Left lung (tissue), 14 donors: ENCODE results near the gene SLC23A2. TPM values are rescaled to one million over a fixed set of nuclear protein-coding genes. Genes with fewer than 3 reads are reported as not detected.

ENCODE experiments used
- ATAC-seq: fragments of 200-7000 bp; cut with Tn5 transposase; one replicate; pipeline ENCODE4 v1.9.1; 2020; ENCODE audit warnings: moderate library complexity
- DNase-seq, 4 donors: peaks; one replicate each; pipeline ENCODE4 v3.0.0-alpha.2; 2013 to 2020
- H3K27ac ChIP-seq, 2 donors: fragments of 200-600 bp; sonication (generic) in 1 of 2; one replicate each; pipeline versions ENCODE4 v1.5.0 to v1.8.0; 2020 to 2021
- H3K27me3 ChIP-seq, 2 donors: fragments of 200-600 bp; sonication (generic) in 1 of 2; one replicate each; pipeline versions ENCODE4 v1.5.0 to v1.8.0; 2020 to 2021
- H3K36me3 ChIP-seq, 2 donors: fragments of 200-600 bp; sonication (generic) in 1 of 2; one replicate each; pipeline versions ENCODE4 v1.5.0 to v1.8.0; 2020 to 2021
- H3K4me1 ChIP-seq, 2 donors: fragments of 200-600 bp; one replicate each; pipeline ENCODE4 v1.8.0; 2021
- H3K4me3 ChIP-seq, 2 donors: fragments of 200-600 bp; sonication (generic) in 1 of 2; one replicate each; pipeline versions ENCODE4 v1.5.0 to v1.8.0; 2020 to 2021; ENCODE audit warnings: mild to moderate bottlenecking in 1 of 2
- H3K9me3 ChIP-seq, 2 donors: fragments of 200-600 bp; sonication (generic) in 1 of 2; one replicate each; pipeline versions ENCODE4 v1.5.0 to v1.8.0; 2020 to 2021
- intact Hi-C, 2 donors: fragments of 100-400 bp; cut with DNase I; formaldehyde crosslinking; loops; one replicate each; pipeline versions ENCODE4 v1.11.2 to v1.14.2; 2022
- long read RNA-seq, 12 donors: library from polyadenylated mRNA in 2 of 12; unstranded in 2 of 12; transcript quantifications; one replicate each; pipeline ENCODE4 v2.0.0 and lab custom pipeline, GENCODE V29; 2019 to 2026
- polyA plus RNA-seq, 6 donors: library from polyadenylated mRNA; unstranded; fragments of 120-200 nt; gene quantifications; one replicate each; pipeline ENCODE4 v1.2.1, GENCODE V29; 2013; ENCODE audit not compliant: insufficient read length in 6 of 6
- total RNA-seq, 2 donors: library from RNA; stranded (reverse); fragmentation: NEBNext Ultra II Directional; extraction: Animal tissue kit (Norgen Biotek cat#: 25700); gene quantifications; one replicate each; pipeline ENCODE4 v1.2.1, GENCODE V29; 2021
- TF ChIP-seq, protein P1 (sequence below), 2 donors: fragments of 200-600 bp; sonication (generic) in 1 of 2; IDR thresholded peaks; one replicate each; pipeline versions ENCODE4 v1.5.0 to v1.8.0; 2021; ENCODE audit warnings: antibody characterized with exemption in 2 of 2
- donor health status: DM: no; HTN: yes; CAD: no.
- donor health status: DM: no; HTN: no; CAD: no.

SLC23A2 gene
- 10 to 100 TPM; 15.8 to 27.1 TPM for total RNA-seq
- polyA plus RNA-seq: 10 to 100 TPM; 22.4 to 26.9 (median 25.9) TPM
- long read RNA-seq, donor 1: 0 reads
- long read RNA-seq, donor 2, full-length matches to known transcripts: 1 of 1 reads
- long read RNA-seq, donor 2, partial matches to known transcripts: 0 of 1 reads
- long read RNA-seq, donor 2, other reads (novel, unspliced or antisense): 0 of 1 reads
- long read RNA-seq, donor 3, full-length matches to known transcripts: 1 of 1 reads
- long read RNA-seq, donor 3, partial matches to known transcripts: 0 of 1 reads
- long read RNA-seq, donor 3, other reads (novel, unspliced or antisense): 0 of 1 reads
- long read RNA-seq, donor 4, full-length matches to known transcripts: 1 of 6 reads
- long read RNA-seq, donor 4, partial matches to known transcripts: 2 of 6 reads
- long read RNA-seq, donor 4, other reads (novel, unspliced or antisense): 3 of 6 reads
- long read RNA-seq, donor 5, full-length matches to known transcripts: 1 of 1 reads
- long read RNA-seq, donor 5, partial matches to known transcripts: 0 of 1 reads
- long read RNA-seq, donor 5, other reads (novel, unspliced or antisense): 0 of 1 reads
- long read RNA-seq, donor 6: 0 reads
- long read RNA-seq, donor 7, full-length matches to known transcripts: 2 of 2 reads
- long read RNA-seq, donor 7, partial matches to known transcripts: 0 of 2 reads
- long read RNA-seq, donor 7, other reads (novel, unspliced or antisense): 0 of 2 reads
- long read RNA-seq, donor 8: 0 reads
- long read RNA-seq, donor 9: 0 reads
- long read RNA-seq, donor 10, partial matches to known transcripts: 3 of 5 reads
- long read RNA-seq, donor 10, other reads (novel, unspliced or antisense): 2 of 5 reads
- long read RNA-seq, donor 11: 0 reads
- long read RNA-seq, donor 12, full-length matches to known transcripts: 2 of 2 reads
- long read RNA-seq, donor 12, partial matches to known transcripts: 0 of 2 reads
- long read RNA-seq, donor 12, other reads (novel, unspliced or antisense): 0 of 2 reads

DNA sequence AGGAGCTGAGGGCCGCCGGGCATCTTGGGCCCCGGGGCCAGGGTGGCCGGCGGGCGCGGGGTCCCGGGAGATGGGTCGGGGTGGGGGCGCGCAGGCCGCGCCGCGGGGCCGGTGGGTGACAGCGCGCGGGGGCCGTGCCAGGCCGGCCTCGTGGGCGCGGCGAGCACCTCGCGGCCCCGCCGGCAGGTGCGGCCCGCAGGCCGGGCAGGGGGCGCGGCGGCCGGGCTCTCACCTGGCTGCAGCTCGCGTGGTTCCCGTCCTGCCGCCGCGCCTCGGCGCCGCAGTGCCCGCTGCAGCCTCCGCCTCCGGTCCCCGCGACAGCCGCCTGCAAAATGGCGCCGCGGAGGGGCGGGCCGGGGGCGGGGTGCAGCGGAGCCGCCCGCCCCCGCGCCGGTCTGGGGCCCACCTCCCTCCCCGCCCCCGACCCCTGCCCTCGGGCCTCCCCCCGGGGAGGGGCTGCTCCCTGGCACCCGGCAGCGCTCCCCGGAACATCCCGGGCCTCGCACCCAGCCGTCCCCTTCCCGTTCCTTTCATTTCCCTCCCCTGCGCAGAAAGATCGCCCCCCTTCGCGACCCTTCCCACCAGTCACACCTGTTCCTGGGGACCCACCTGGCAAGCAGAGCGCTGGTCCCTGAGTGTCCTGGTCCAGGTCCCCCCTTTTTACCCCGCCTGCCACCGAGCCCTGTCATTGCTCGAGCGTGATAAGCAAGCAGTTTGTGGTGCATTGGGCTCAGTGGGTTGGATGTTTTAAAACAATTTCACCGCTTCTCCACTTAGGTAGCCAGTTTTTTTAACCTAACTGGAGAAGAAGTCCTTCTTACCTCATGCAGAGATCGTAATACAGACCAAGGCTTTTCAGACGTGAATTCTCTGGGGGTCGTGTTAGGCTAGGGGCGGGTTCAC lies at the start of gene SLC23A2:
SLC23A2 (minus strand) TSS at position 337 of the 903 bp plus-strand sequence. CDS start 68,948 bp downstream, outside the sequence.
- Histone ChIP-seq H3K4me3 (peak within 1 kb of the TSS; percentile 75 to 84), H3K27me3 (no peaks in the 10 kb centered on the region), H3K36me3 (no peaks in the 10 kb centered on the region), H3K27ac (peak within 1 kb of the TSS in 1 of 2 donors; percentile 37), H3K9me3 (no peaks in the 10 kb centered on the region), H3K4me1 (peaks cover 6 to 37% of the 10 kb centered on the region in 2 donors)
- DNase-seq (peak in 3 of 4 donors; percentile 42 to 92 (median 51)), ATAC-seq (peak; percentile 86)
- intact Hi-C loops: no loop called here
- TF ChIP-seq, protein P1, sequence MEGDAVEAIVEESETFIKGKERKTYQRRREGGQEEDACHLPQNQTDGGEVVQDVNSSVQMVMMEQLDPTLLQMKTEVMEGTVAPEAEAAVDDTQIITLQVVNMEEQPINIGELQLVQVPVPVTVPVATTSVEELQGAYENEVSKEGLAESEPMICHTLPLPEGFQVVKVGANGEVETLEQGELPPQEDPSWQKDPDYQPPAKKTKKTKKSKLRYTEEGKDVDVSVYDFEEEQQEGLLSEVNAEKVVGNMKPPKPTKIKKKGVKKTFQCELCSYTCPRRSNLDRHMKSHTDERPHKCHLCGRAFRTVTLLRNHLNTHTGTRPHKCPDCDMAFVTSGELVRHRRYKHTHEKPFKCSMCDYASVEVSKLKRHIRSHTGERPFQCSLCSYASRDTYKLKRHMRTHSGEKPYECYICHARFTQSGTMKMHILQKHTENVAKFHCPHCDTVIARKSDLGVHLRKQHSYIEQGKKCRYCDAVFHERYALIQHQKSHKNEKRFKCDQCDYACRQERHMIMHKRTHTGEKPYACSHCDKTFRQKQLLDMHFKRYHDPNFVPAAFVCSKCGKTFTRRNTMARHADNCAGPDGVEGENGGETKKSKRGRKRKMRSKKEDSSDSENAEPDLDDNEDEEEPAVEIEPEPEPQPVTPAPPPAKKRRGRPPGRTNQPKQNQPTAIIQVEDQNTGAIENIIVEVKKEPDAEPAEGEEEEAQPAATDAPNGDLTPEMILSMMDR (IDR thresholded peaks at IDR 0.05): no peak

DNA sequence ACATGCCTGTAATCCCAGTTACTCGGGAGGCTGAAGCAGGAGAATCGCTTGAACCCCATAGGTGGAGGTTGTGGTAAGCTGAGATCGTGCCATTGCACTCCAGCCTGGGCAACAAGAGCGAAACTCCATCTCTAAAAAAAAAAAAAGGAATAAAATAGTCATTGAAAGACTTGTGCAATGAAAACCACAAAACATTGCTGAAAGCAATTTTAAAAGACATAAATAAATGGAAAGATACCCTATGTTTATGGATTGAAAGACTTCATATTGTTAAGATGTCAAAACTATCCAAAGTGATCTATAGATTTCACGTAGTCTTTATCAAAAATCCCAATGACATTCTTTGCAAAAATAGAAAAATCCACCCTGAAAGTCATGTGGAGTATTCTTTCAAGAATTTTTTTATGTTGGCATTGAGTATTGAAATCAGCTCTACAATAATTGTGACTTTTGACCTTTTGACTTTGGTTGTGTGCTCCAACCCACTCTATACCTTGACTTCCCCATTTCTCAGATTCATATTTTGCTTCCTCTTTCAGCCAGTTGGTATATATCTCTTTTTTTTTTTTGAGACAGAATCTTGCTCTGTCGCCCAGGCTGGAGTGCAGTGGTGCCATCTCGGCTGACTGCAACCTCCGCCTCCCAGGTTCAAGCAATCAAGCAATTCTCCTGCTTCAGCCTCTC lies 45.5 kb upstream of the SLC23A2 start:
- peak; percentile 43 for ATAC-seq
- intact Hi-C loops: no loop called here
- H3K4me3 ChIP-seq: no peak overlapping the region

DNA sequence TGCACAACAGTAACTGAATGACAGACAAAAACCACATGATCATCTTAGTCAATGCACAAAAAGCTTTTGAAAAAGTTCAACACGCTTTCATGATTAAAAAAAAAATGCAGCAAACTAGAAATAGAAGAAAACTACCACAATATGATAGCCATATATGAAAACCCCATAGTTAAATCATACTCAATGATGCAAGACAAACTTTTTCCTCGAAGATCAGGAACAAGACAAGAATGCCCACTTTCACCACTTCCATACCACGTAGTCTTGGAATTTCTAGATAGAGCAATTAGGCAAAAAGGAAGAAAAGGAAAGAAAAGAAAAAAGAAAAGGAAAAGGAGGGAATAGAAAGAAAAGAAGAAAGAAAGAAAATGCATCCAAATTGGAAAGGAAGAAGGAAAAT lies 44.6 kb upstream of the SLC23A2 start:
- ATAC-seq (no peak), DNase-seq (no peak)
- TF ChIP-seq, protein P1 (IDR thresholded peaks at IDR 0.05): no peak
- Histone ChIP-seq H3K27me3 (no peaks in the 10 kb centered on the region), H3K36me3 (no peaks in the 10 kb centered on the region), H3K4me1 (peaks cover 0 to 27% of the 10 kb centered on the region in 2 donors), H3K9me3 (no peaks in the 10 kb centered on the region), H3K4me3 (no peak overlapping the region), H3K27ac (no peak overlapping the region)
- intact Hi-C loops: no loop called here

More for the DNA sequence above, 45.5 kb upstream of the SLC23A2 start:
- H3K36me3 ChIP-seq: no peaks in the 10 kb centered on the region
- no peaks in the 10 kb centered on the region for H3K27me3 ChIP-seq
- TF ChIP-seq, protein P1 (IDR thresholded peaks at IDR 0.05): no peak
- no peak for DNase-seq
- peak overlapping the region in 1 of 2 donors; percentile 5 for H3K27ac ChIP-seq
- no peaks in the 10 kb centered on the region for H3K9me3 ChIP-seq
- peaks cover 0 to 27% of the 10 kb centered on the region in 2 donors for H3K4me1 ChIP-seq

DNA sequence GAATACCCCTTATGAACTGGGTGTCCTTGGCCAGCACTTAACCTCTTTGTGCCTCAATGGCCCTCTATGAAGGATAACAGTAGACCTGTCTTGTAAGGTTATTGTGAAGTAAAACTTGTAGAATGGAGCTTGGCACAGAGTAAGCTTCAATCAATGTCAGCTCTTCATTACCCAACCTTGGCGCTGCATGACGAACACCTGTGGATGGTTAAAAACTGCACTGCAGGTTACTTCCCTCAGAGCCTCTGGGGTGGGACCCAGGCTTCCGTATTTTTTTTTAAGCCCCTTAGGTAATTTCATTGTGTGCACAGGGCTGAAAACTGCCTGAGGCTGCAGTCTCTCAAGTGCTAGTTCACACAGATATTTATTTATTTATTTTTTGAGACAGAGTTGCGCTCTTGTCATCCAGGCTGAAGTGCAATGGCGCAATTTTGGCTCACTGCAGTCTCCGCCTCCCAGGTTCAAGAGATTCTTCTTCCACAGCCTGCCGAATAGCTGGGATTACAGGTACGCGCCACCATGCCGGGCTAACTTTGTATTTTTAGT lies 42.8 kb upstream of the SLC23A2 start:
- no peak for DNase-seq
- Histone ChIP-seq H3K27me3 (no peaks in the 10 kb centered on the region), H3K9me3 (no peaks in the 10 kb centered on the region), H3K4me1 (peaks cover 0 to 27% of the 10 kb centered on the region in 2 donors), H3K36me3 (no peaks in the 10 kb centered on the region), H3K4me3 (no peak overlapping the region), H3K27ac (no peak overlapping the region)
- no peak for ATAC-seq
- intact Hi-C loops: no loop called here
- TF ChIP-seq, protein P1 (IDR thresholded peaks at IDR 0.05): no peak
